Uterus (tissue), 4 donors: ENCODE results near the gene PPARG. TPM values are rescaled to one million over a fixed set of nuclear protein-coding genes. Genes with fewer than 3 reads are reported as not detected.
"Not testable (repeated sequence)": the region's sequence is repeated elsewhere in the genome, so short reads cannot be mapped to it uniquely, and the experiment has no call there.

Experiments
- DNase-seq, 2 donors: peaks; one replicate each; pipeline ENCODE4 v3.0.0-alpha.2; 2019 to 2020
- H3K27ac ChIP-seq, 2 donors: fragments of 200-600 bp; sonication (generic); 1 replicate in 1 of 2; 2 replicates in 1 of 2; pipeline ENCODE4 v1.5.1; 2016 to 2018
- H3K27me3 ChIP-seq, 2 donors: fragments of 200-600 bp; sonication (generic); one replicate each; pipeline ENCODE4 v1.5.1; 2018 to 2019; ENCODE audit warnings: control low read depth in 1 of 2
- H3K36me3 ChIP-seq, 2 donors: fragments of 200-600 bp; sonication (generic); one replicate each; pipeline ENCODE4 v1.5.1; 2019; ENCODE audit warnings: control low read depth in 1 of 2
- H3K4me1 ChIP-seq, 2 donors: fragments of 200-600 bp; sonication (generic); one replicate each; pipeline ENCODE4 v1.5.1; 2018 to 2019; ENCODE audit warnings: control low read depth in 1 of 2
- H3K4me3 ChIP-seq, 2 donors: fragments of 200-600 bp; sonication (generic); 1 replicate in 1 of 2; 2 replicates in 1 of 2; pipeline ENCODE4 v1.5.1; 2018 to 2019; ENCODE audit warnings: mild to moderate bottlenecking in 1 of 2
- H3K9me3 ChIP-seq, 2 donors: fragments of 200-600 bp; sonication (generic); one replicate each; pipeline ENCODE4 v1.5.1; 2019; ENCODE audit warnings: control low read depth in 1 of 2
- POLR2A ChIP-seq, 2 donors: fragments of 450-650 bp; IDR thresholded peaks; one replicate each; pipeline ENCODE4 v1.6.1; 2016; ENCODE audit warnings: antibody characterized with exemption in 2 of 2, mild to moderate bottlenecking in 1 of 2, moderate library complexity in 1 of 2
- intact Hi-C: fragments of 100-400 bp; cut with DNase I; formaldehyde crosslinking; loops from one replicate; pipeline ENCODE4 v1.15.1; 2023; ENCODE audit warnings: low total_unique reads
- total RNA-seq, 4 donors: library from RNA; depleted of rRNA in 3 of 4; stranded (reverse); fragments of >200 nt in 3 of 4; gene quantifications; one replicate each; pipeline versions ENCODE4 v1.1.0 to v1.2.4, GENCODE V29; 2014 to 2023
- TF ChIP-seq, protein P1 (sequence below), 4 experiments: fragments of 200-600 bp in 2 of 4; fragments of 450-650 bp in 2 of 4; sonication (generic) in 2 of 4; IDR thresholded peaks; one replicate each; pipeline ENCODE4 v1.5.1; 2016 to 2019; ENCODE audit warnings: antibody characterized with exemption in 4 of 4, mild to moderate bottlenecking in 2 of 4, moderate library complexity in 1 of 4
- donor health status: DM: yes; HTN: yes; CAD: no.

Gene PPARG
- total RNA-seq, 4 donors from 2014 or later, result 5.1 to 29.1 (median 12.9) TPM

DNA sequence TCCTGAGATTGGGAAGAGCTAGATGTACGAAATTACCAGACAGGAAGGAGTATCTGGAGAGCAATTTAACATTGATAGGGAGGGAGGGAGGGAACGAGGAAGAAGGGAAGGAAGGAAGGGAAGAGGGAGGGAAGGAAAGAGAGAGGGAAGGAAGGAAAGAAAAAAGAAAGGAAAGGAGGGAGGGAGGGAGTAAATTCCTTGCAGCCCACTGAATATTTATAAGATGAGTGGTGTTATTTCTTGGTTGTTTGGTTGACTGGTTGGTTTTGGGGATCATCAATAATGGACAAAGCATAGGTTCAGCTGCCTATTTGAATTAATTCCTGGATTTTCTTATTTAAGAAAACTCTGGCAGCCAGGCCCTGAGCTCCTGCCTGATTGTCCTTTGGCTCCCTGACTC is 179.9 kb downstream of the PPARG start:
- H3K4me3 ChIP-seq, result no peak overlapping the region
- intact Hi-C loops, result no loop called here
- no peak for DNase-seq
- TF ChIP-seq, protein P1, sequence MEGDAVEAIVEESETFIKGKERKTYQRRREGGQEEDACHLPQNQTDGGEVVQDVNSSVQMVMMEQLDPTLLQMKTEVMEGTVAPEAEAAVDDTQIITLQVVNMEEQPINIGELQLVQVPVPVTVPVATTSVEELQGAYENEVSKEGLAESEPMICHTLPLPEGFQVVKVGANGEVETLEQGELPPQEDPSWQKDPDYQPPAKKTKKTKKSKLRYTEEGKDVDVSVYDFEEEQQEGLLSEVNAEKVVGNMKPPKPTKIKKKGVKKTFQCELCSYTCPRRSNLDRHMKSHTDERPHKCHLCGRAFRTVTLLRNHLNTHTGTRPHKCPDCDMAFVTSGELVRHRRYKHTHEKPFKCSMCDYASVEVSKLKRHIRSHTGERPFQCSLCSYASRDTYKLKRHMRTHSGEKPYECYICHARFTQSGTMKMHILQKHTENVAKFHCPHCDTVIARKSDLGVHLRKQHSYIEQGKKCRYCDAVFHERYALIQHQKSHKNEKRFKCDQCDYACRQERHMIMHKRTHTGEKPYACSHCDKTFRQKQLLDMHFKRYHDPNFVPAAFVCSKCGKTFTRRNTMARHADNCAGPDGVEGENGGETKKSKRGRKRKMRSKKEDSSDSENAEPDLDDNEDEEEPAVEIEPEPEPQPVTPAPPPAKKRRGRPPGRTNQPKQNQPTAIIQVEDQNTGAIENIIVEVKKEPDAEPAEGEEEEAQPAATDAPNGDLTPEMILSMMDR (IDR thresholded peaks at IDR 0.05), result no peak
- no peak for TF ChIP-seq POLR2A (IDR thresholded peaks at IDR 0.05)
- H3K27me3 ChIP-seq, result no peaks in the 10 kb centered on the region
- H3K4me1 ChIP-seq, result no peaks in the 10 kb centered on the region
- H3K9me3 ChIP-seq, result no peaks in the 10 kb centered on the region
- no peaks in the 10 kb centered on the region for H3K36me3 ChIP-seq
- H3K27ac ChIP-seq, result no peak overlapping the region

DNA sequence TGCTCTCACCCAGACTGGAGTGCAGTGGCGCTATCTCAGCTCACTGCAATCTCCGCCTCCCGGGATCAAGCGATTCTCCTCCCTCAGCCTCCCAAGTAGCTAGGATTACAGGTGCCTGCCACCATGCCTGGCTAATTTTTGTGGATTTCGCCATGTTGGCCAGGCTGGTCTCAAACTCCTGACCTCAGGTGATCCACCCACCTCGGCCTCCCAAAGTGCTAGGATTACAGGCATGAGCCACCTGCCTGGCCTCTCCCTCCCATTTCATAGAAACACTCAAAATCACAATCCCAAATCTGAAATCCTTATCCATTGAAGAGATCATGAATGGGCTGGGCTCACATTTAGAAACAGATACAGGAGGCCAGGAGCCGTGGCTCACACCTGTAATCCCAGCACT is 180.4 kb downstream of the PPARG start:
- H3K4me3 ChIP-seq, intact Hi-C loops, DNase-seq, H3K9me3 ChIP-seq, H3K36me3 ChIP-seq, H3K4me1 ChIP-seq, H3K27ac ChIP-seq, H3K27me3 ChIP-seq: not testable (repeated sequence)

DNA sequence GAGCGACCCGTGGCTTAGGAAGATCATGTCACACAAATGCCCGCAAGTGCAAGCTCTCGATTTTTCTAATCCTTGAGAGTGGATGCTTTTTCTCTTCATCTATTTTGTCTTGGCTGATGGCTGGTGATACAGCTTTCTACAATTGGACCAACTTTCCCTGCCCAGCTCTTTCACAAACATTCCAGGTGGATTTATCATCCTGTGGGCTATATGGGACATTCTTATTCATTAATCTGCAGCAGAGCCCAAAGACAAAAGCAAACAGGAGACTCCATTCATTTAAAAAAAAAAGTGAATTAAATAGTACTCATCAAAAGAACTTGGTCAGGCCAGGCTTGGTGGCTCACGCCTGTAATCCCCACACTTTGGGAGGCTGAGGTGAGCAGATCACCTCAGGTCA is 181.2 kb downstream of the PPARG start:
- Histone ChIP-seq H3K27me3 (no peaks in the 10 kb centered on the region), H3K9me3 (no peaks in the 10 kb centered on the region), H3K4me3 (no peak overlapping the region), H3K36me3 (no peaks in the 10 kb centered on the region), H3K27ac (no peak overlapping the region), H3K4me1 (no peaks in the 10 kb centered on the region)
- intact Hi-C loops, result no loop called here
- DNase-seq, result no peak
- TF ChIP-seq, protein P1 (IDR thresholded peaks at IDR 0.05), result no peak
- no peak for TF ChIP-seq POLR2A (IDR thresholded peaks at IDR 0.05)

DNA sequence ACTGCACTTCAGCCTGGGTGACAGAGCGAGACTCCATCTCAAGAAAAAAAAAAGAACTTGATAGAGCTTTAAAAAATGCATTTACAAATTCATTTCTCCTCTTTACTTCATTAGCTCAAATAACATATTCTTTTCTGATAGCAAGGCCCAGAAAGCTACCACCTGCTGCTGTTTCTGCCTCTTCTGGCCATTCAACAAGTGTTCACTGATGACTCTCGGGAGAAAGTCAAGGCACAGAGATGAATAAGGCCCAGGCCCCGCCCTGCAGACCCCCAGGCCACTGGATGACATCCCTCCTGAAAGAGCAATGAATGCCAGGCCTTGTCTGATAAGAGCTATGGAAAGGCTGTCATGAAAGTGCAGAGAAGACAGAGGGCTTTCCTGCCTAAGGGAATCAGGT is 181.8 kb downstream of the PPARG start:
- Histone ChIP-seq H3K9me3 (no peaks in the 10 kb centered on the region), H3K36me3 (no peaks in the 10 kb centered on the region), H3K4me3 (no peak overlapping the region), H3K27ac (no peak overlapping the region), H3K27me3 (no peaks in the 10 kb centered on the region), H3K4me1 (no peaks in the 10 kb centered on the region)
- no peak for DNase-seq
- intact Hi-C loops, result no loop called here
- TF ChIP-seq, protein P1 (IDR thresholded peaks at IDR 0.05), result no peak
- TF ChIP-seq POLR2A (IDR thresholded peaks at IDR 0.05), result no peak

DNA sequence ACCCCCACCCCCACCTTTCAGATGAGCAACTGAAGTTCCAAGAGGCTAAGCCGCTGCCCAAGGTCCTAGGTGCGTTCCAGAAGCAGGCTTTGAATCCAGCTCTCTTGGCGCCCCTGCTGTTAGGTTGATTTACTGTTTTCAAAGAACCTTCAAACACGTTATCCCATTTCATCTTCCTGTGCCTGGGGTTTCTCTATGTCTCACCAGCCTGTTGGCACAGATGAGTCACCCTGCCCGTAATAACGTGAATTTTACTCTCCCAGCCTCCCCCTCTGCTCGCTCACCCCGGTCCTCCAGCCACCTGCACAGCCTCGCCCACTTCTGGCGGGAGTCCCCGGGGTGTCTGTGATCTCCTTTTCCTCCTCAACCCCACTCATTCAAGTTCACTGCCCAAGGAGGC is 182.4 kb downstream of the PPARG start:
- Histone ChIP-seq H3K27ac (no peak overlapping the region), H3K4me1 (no peaks in the 10 kb centered on the region), H3K27me3 (no peaks in the 10 kb centered on the region), H3K9me3 (no peaks in the 10 kb centered on the region), H3K36me3 (no peaks in the 10 kb centered on the region), H3K4me3 (no peak overlapping the region)
- intact Hi-C loops, result no loop called here
- DNase-seq, result no peak
- TF ChIP-seq POLR2A (IDR thresholded peaks at IDR 0.05), result no peak

DNA sequence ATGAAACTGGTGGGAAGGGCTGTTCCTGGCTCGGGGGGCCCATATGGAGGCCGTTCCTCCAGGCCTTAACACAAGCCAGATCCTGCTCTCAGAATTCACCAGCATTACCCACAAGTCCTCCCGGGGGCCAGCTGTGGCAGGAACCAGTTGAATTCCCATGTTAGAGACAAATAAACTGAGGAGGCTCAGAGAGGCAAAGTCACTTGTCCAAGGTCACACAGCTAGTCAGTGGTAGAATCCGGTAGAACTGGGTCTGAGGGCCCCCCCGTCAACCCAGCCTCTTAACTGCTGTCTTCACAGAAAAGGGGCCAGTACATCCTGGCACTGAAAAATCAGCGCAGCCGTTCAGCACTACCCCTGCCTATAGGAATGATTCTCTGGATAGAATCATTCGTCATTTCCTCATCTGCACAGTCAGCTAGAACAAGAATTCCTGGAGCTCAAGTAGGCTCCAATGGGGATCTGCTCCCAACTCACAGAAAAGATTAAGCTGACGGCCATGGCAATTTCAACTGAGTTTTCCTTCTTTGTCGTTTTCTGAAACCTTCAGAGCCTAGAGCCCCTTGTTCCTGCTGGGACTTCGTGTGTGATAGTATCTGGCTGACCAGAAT is 183.2 kb downstream of the PPARG start:
- Histone ChIP-seq H3K27me3 (no peaks in the 10 kb centered on the region), H3K9me3 (no peaks in the 10 kb centered on the region), H3K4me1 (no peaks in the 10 kb centered on the region), H3K4me3 (no peak overlapping the region), H3K27ac (no peak overlapping the region), H3K36me3 (no peaks in the 10 kb centered on the region)
- no peak for DNase-seq
- intact Hi-C loops, result no loop called here
- TF ChIP-seq, protein P1 (IDR thresholded peaks at IDR 0.05), result no peak
- no peak for TF ChIP-seq POLR2A (IDR thresholded peaks at IDR 0.05)
